HepG2 (cell line): ENCODE measurements around the gene MZF1. TPM values are rescaled to one million over a fixed set of nuclear protein-coding genes. Genes with fewer than 3 reads are reported as not detected.
A peak's percentile ranks its signal among the peaks of the same experiment; 100 is the strongest.

ENCODE experiments used
- AGO2 ChIP-seq: fragments of 200-400 bp; formaldehyde crosslinking; optimal IDR thresholded peaks from 2 replicates; pipeline ENCODE3; 2017; ENCODE audit warnings: mild to moderate bottlenecking, low read depth, low read length, moderate library complexity
- ATF7 ChIP-seq, 2 experiments: fragments of 450-650 bp in 1 of 2; sonication (generic) in 1 of 2; formaldehyde crosslinking in 1 of 2; IDR thresholded peaks; 2 replicates each; pipeline versions ENCODE4 v1.4.0 to v1.6.1; 2016 to 2020; ENCODE audit warnings: antibody characterized with exemption in 1 of 2, mild to moderate bottlenecking in 1 of 2, missing genetic modification reagents in 1 of 2
- DMAP1 ChIP-seq: IDR thresholded peaks from 2 replicates; pipeline ENCODE4 v1.6.1; 2016
- HES4 ChIP-seq: sonication (generic); formaldehyde crosslinking; IDR thresholded peaks from 2 replicates; pipeline ENCODE4 v1.9.0; 2021; ENCODE audit warnings: mild to moderate bottlenecking, missing genetic modification reagents, borderline replicate concordance
- KDM3A ChIP-seq: IDR thresholded peaks from 2 replicates; pipeline ENCODE4 v1.6.1; 2018; ENCODE audit warnings: low read depth, missing compliant biosample characterization
- MIXL1 ChIP-seq: IDR thresholded peaks from 2 replicates; pipeline ENCODE4 v1.6.1; 2016
- NR2C2 ChIP-seq: sonication (generic); formaldehyde crosslinking; IDR thresholded peaks from 2 replicates; pipeline ENCODE4 v1.4.0; 2020; ENCODE audit warnings: missing genetic modification reagents, mild to moderate bottlenecking, moderate library complexity, borderline replicate concordance
- SMC3 ChIP-seq: IDR thresholded peaks from 2 replicates; pipeline ENCODE4 v1.6.1; 2011; ENCODE audit warnings: low read length, improper control_type of control experiment
- TBX2 ChIP-seq: sonication (generic); formaldehyde crosslinking; IDR thresholded peaks from 2 replicates; pipeline ENCODE4 v1.5.0; 2020; ENCODE audit warnings: missing genetic modification reagents, mild to moderate bottlenecking, borderline replicate concordance
- ZNF138 ChIP-seq: sonication (generic); formaldehyde crosslinking; IDR thresholded peaks from 2 replicates; pipeline ENCODE4 v1.5.0; 2020; ENCODE audit warnings: mild to moderate bottlenecking, low read depth, missing genetic modification reagents
- ZNF143 ChIP-seq: sonication (generic); formaldehyde crosslinking; IDR thresholded peaks from 2 replicates; pipeline ENCODE4 v1.4.0; 2020; ENCODE audit warnings: missing genetic modification reagents
- polyA plus RNA-seq, 8 experiments: library from polyadenylated mRNA; depleted of rRNA in 3 of 8; stranded (reverse) in 7 of 8; unstranded in 1 of 8; fragments of >200 nt; fragmentation: Illumina TruSeq in 4 of 8; extraction: Trizol in 4 of 8; gene quantifications; 2 replicates each; pipeline versions ENCODE4 v1.2.1 to v1.2.3, GENCODE V29; 2011 to 2016; ENCODE audit warnings: low read depth in 4 of 8, missing spikeins in 1 of 8, mixed read lengths in 1 of 8; ENCODE audit not compliant: insufficient read depth in 1 of 8
- total RNA-seq, 5 experiments: library from RNA; depleted of rRNA; stranded (reverse); fragments of >200 nt; fragmentation: Illumina TruSeq; extraction: Trizol; gene quantifications; 2 replicates each; pipeline ENCODE4 v1.2.3, GENCODE V29; 2016; ENCODE audit warnings: low read depth in 1 of 5
- TF ChIP-seq, protein P1 (sequence below): sonication (generic); formaldehyde crosslinking; IDR thresholded peaks from 2 replicates; pipeline ENCODE4 v1.4.0; 2020; ENCODE audit warnings: missing genetic modification reagents, borderline replicate concordance
- TF ChIP-seq, protein P2 (sequence below): sonication (generic); formaldehyde crosslinking; conservative IDR thresholded peaks from 2 replicates; pipeline ENCODE4 v1.4.0; 2020; ENCODE audit warnings: missing genetic modification reagents
- TF ChIP-seq, protein P3 (sequence below): sonication (generic); formaldehyde crosslinking; conservative IDR thresholded peaks from 2 replicates; pipeline ENCODE4 v1.8.0; 2022; ENCODE audit warnings: low read depth, missing genetic modification reagents
- TF ChIP-seq, protein P4 (sequence below): sonication (generic); formaldehyde crosslinking; IDR thresholded peaks from 2 replicates; pipeline ENCODE4 v1.5.0; 2020; ENCODE audit warnings: mild to moderate bottlenecking, low read depth, missing genetic modification reagents, borderline replicate concordance
- TF ChIP-seq, protein P5 (sequence below): sonication (generic); formaldehyde crosslinking; IDR thresholded peaks from 2 replicates; pipeline ENCODE4 v1.4.0; 2020; ENCODE audit warnings: mild to moderate bottlenecking, missing genetic modification reagents, borderline replicate concordance
- TF ChIP-seq, protein P6 (sequence below): sonication (generic); formaldehyde crosslinking; IDR thresholded peaks from 2 replicates; pipeline ENCODE4 v1.4.0; 2020; ENCODE audit warnings: mild to moderate bottlenecking, missing genetic modification reagents

The MZF1 gene
- total and polyA plus RNA-seq, 2 of the 13 experiments (the other 11 are each of a cell fraction or from before 2014, with no cell fraction given) = 3.1 to 8.1 TPM

DNA sequence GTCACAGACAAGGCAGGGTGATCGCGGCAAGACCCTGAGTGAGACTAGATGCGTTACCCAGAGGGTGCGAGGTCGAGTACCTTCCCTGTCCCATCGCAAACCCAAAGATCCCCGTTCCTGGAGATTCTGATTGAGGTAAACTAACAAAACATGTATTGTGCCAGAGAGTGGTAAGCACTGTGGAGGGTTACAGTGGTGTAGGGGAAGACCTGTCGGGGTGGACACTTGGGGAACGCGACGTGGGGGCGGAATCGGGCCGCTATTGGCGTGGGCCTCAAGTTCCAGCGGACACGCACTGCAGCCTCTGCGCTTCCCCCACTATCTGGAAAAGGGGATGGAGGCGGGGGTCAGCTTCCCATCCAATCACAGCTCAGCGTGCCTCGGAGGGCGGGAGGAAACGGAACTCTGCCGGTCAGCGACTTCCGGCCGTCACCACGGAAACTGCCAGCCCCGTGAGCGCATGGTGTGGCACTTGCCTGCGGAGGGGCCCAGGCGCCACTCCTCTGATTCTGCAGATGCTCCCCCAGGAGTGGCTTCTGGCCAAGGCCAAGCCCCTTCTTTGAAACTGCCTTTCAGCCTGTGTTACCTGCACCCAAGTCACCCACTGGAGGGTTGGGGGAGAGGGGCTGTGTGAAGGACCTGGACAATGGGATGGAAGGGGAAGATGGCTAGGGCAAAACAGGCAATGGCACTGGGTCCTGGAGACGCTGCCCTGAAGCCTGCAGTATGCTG lies 13.7 kb downstream of the MZF1 start (continued):
- TF ChIP-seq, protein P1, sequence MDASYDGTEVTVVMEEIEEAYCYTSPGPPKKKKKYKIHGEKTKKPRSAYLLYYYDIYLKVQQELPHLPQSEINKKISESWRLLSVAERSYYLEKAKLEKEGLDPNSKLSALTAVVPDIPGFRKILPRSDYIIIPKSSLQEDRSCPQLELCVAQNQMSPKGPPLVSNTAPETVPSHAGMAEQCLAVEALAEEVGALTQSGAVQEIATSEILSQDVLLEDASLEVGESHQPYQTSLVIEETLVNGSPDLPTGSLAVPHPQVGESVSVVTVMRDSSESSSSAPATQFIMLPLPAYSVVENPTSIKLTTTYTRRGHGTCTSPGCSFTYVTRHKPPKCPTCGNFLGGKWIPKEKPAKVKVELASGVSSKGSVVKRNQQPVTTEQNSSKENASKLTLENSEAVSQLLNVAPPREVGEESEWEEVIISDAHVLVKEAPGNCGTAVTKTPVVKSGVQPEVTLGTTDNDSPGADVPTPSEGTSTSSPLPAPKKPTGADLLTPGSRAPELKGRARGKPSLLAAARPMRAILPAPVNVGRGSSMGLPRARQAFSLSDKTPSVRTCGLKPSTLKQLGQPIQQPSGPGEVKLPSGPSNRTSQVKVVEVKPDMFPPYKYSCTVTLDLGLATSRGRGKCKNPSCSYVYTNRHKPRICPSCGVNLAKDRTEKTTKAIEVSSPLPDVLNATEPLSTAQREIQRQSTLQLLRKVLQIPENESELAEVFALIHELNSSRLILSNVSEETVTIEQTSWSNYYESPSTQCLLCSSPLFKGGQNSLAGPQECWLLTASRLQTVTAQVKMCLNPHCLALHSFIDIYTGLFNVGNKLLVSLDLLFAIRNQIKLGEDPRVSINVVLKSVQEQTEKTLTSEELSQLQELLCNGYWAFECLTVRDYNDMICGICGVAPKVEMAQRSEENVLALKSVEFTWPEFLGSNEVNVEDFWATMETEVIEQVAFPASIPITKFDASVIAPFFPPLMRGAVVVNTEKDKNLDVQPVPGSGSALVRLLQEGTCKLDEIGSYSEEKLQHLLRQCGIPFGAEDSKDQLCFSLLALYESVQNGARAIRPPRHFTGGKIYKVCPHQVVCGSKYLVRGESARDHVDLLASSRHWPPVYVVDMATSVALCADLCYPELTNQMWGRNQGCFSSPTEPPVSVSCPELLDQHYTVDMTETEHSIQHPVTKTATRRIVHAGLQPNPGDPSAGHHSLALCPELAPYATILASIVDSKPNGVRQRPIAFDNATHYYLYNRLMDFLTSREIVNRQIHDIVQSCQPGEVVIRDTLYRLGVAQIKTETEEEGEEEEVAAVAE (CRISPR knock-in tag) = peak; percentile 46; the same call in 1 of the 2 replicates
- TF ChIP-seq, protein P2, sequence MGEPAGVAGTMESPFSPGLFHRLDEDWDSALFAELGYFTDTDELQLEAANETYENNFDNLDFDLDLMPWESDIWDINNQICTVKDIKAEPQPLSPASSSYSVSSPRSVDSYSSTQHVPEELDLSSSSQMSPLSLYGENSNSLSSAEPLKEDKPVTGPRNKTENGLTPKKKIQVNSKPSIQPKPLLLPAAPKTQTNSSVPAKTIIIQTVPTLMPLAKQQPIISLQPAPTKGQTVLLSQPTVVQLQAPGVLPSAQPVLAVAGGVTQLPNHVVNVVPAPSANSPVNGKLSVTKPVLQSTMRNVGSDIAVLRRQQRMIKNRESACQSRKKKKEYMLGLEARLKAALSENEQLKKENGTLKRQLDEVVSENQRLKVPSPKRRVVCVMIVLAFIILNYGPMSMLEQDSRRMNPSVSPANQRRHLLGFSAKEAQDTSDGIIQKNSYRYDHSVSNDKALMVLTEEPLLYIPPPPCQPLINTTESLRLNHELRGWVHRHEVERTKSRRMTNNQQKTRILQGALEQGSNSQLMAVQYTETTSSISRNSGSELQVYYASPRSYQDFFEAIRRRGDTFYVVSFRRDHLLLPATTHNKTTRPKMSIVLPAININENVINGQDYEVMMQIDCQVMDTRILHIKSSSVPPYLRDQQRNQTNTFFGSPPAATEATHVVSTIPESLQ = no peak
- TF ChIP-seq ZNF138 (CRISPR knock-in tag) (0 out of 2 replicates have a peak, but pooled peaks have one; percentile 12), HES4 (peak; percentile 49; the same call in 1 of the 2 replicates), TBX2 (CRISPR knock-in tag) (peak; percentile 70; the same call in 1 of the 2 replicates), KDM3A (CRISPR knock-in tag) (0 out of 2 replicates have a peak, but pooled peaks have one; percentile 70), AGO2 (no peak), DMAP1 (CRISPR knock-in tag) (peak; percentile 65), MIXL1 (CRISPR knock-in tag) (no peak; the same call in 1 of the 2 replicates), SMC3 (no peak), NR2C2 (CRISPR knock-in tag) (peak; percentile 87), ATF7 (IDR thresholded peaks at IDR 0.05) (no peak), ATF7 (CRISPR knock-in tag; IDR thresholded peaks at IDR 0.05) (no peak; the same call in 1 of the 2 replicates), ZNF143 (CRISPR knock-in tag) (no peak; the same call in 1 of the 2 replicates)
- TF ChIP-seq, protein P3, sequence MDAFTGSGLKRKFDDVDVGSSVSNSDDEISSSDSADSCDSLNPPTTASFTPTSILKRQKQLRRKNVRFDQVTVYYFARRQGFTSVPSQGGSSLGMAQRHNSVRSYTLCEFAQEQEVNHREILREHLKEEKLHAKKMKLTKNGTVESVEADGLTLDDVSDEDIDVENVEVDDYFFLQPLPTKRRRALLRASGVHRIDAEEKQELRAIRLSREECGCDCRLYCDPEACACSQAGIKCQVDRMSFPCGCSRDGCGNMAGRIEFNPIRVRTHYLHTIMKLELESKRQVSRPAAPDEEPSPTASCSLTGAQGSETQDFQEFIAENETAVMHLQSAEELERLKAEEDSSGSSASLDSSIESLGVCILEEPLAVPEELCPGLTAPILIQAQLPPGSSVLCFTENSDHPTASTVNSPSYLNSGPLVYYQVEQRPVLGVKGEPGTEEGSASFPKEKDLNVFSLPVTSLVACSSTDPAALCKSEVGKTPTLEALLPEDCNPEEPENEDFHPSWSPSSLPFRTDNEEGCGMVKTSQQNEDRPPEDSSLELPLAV (CRISPR knock-in tag) = no peak
- TF ChIP-seq, protein P4, sequence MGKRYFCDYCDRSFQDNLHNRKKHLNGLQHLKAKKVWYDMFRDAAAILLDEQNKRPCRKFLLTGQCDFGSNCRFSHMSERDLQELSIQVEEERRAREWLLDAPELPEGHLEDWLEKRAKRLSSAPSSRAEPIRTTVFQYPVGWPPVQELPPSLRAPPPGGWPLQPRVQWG (CRISPR knock-in tag) = no peak
- TF ChIP-seq, protein P5, sequence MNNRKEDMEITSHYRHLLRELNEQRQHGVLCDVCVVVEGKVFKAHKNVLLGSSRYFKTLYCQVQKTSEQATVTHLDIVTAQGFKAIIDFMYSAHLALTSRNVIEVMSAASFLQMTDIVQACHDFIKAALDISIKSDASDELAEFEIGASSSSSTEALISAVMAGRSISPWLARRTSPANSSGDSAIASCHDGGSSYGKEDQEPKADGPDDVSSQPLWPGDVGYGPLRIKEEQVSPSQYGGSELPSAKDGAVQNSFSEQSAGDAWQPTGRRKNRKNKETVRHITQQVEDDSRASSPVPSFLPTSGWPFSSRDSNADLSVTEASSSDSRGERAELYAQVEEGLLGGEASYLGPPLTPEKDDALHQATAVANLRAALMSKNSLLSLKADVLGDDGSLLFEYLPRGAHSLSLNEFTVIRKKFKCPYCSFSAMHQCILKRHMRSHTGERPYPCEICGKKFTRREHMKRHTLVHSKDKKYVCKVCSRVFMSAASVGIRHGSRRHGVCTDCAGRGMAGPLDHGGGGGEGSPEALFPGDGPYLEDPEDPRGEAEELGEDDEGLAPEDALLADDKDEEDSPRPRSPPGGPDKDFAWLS (CRISPR knock-in tag) = no peak; the same call in 1 of the 2 replicates
- TF ChIP-seq, protein P6, sequence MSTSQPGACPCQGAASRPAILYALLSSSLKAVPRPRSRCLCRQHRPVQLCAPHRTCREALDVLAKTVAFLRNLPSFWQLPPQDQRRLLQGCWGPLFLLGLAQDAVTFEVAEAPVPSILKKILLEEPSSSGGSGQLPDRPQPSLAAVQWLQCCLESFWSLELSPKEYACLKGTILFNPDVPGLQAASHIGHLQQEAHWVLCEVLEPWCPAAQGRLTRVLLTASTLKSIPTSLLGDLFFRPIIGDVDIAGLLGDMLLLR = no peak; the same call in 1 of the 2 replicates
